ENCODE results near the gene SH3PXD2B. TPM values are rescaled to one million over a fixed set of nuclear protein-coding genes. Genes with fewer than 3 reads are reported as not detected.

The SH3PXD2B gene
- total and polyA plus RNA-seq, 2 of the 13 experiments (the other 11 are each of a cell fraction or from before 2014, with no cell fraction given) = 3.4 to 4.6 TPM

- TF ChIP-seq, protein P1, sequence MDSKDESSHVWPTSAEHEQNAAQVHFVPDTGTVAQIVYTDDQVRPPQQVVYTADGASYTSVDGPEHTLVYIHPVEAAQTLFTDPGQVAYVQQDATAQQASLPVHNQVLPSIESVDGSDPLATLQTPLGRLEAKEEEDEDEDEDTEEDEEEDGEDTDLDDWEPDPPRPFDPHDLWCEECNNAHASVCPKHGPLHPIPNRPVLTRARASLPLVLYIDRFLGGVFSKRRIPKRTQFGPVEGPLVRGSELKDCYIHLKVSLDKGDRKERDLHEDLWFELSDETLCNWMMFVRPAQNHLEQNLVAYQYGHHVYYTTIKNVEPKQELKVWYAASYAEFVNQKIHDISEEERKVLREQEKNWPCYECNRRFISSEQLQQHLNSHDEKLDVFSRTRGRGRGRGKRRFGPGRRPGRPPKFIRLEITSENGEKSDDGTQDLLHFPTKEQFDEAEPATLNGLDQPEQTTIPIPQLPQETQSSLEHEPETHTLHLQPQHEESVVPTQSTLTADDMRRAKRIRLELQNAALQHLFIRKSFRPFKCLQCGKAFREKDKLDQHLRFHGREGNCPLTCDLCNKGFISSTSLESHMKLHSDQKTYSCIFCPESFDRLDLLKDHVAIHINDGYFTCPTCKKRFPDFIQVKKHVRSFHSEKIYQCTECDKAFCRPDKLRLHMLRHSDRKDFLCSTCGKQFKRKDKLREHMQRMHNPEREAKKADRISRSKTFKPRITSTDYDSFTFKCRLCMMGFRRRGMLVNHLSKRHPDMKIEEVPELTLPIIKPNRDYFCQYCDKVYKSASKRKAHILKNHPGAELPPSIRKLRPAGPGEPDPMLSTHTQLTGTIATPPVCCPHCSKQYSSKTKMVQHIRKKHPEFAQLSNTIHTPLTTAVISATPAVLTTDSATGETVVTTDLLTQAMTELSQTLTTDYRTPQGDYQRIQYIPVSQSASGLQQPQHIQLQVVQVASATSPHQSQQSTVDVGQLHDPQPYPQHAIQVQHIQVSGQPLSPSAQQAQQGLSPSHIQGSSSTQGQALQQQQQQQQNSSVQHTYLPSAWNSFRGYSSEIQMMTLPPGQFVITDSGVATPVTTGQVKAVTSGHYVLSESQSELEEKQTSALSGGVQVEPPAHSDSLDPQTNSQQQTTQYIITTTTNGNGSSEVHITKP (CRISPR knock-in tag; IDR thresholded peaks at IDR 0.05; ENCODE audit: low read depth) = no peak
- TF ChIP-seq, protein P2, sequence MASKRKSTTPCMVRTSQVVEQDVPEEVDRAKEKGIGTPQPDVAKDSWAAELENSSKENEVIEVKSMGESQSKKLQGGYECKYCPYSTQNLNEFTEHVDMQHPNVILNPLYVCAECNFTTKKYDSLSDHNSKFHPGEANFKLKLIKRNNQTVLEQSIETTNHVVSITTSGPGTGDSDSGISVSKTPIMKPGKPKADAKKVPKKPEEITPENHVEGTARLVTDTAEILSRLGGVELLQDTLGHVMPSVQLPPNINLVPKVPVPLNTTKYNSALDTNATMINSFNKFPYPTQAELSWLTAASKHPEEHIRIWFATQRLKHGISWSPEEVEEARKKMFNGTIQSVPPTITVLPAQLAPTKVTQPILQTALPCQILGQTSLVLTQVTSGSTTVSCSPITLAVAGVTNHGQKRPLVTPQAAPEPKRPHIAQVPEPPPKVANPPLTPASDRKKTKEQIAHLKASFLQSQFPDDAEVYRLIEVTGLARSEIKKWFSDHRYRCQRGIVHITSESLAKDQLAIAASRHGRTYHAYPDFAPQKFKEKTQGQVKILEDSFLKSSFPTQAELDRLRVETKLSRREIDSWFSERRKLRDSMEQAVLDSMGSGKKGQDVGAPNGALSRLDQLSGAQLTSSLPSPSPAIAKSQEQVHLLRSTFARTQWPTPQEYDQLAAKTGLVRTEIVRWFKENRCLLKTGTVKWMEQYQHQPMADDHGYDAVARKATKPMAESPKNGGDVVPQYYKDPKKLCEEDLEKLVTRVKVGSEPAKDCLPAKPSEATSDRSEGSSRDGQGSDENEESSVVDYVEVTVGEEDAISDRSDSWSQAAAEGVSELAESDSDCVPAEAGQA (IDR thresholded peaks at IDR 0.05; ENCODE audit: low read depth) = no peak
- TF ChIP-seq, protein P2 (CRISPR knock-in tag; IDR thresholded peaks at IDR 0.05; ENCODE audit: borderline replicate concordance) = no peak
- TF ChIP-seq SP5 (CRISPR knock-in tag; IDR thresholded peaks at IDR 0.05; ENCODE audit: borderline replicate concordance, low read depth) (no peak), SMAD1 (CRISPR knock-in tag; IDR thresholded peaks at IDR 0.05; ENCODE audit: borderline replicate concordance, low read depth) (no peak), EHMT2 (IDR thresholded peaks at IDR 0.05; ENCODE audit: borderline replicate concordance, low read depth, low read length) (no peak), ZNF275 (CRISPR knock-in tag; IDR thresholded peaks at IDR 0.05; ENCODE audit: borderline replicate concordance) (no peak), RBFOX2 (IDR thresholded peaks at IDR 0.05; ENCODE audit: low read depth, low read length) (no peak), EZH2 (conservative IDR thresholded peaks at IDR 0.05; ENCODE audit: low read depth, low read length) (no peak), ZNF550 (CRISPR knock-in tag; IDR thresholded peaks at IDR 0.05; ENCODE audit: borderline replicate concordance) (no peak), ZNF251 (CRISPR knock-in tag; IDR thresholded peaks at IDR 0.05) (no peak), ZNF414 (CRISPR knock-in tag; IDR thresholded peaks at IDR 0.05) (no peak)
- TF ChIP-seq, protein P3, sequence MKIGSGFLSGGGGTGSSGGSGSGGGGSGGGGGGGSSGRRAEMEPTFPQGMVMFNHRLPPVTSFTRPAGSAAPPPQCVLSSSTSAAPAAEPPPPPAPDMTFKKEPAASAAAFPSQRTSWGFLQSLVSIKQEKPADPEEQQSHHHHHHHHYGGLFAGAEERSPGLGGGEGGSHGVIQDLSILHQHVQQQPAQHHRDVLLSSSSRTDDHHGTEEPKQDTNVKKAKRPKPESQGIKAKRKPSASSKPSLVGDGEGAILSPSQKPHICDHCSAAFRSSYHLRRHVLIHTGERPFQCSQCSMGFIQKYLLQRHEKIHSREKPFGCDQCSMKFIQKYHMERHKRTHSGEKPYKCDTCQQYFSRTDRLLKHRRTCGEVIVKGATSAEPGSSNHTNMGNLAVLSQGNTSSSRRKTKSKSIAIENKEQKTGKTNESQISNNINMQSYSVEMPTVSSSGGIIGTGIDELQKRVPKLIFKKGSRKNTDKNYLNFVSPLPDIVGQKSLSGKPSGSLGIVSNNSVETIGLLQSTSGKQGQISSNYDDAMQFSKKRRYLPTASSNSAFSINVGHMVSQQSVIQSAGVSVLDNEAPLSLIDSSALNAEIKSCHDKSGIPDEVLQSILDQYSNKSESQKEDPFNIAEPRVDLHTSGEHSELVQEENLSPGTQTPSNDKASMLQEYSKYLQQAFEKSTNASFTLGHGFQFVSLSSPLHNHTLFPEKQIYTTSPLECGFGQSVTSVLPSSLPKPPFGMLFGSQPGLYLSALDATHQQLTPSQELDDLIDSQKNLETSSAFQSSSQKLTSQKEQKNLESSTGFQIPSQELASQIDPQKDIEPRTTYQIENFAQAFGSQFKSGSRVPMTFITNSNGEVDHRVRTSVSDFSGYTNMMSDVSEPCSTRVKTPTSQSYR (CRISPR knock-in tag; IDR thresholded peaks at IDR 0.05; ENCODE audit: borderline replicate concordance) = peak; percentile 67; the same call in 1 of the 2 replicates
Measured at GRCh38 chr5:172454358-172455086, at the start of gene SH3PXD2B (continued).
